ENCODE data around the gene EBI3. TPM values are rescaled to one million over a fixed set of nuclear protein-coding genes. Genes with fewer than 3 reads are reported as not detected.

EBI3 gene
- polyA plus RNA-seq, 1 of the 3 experiments (the other 2 are of a cell fraction): 3.7 TPM

GRCh38 chr19:4260613-4261191, 31.4 kb downstream of the EBI3 start:
- Histone ChIP-seq H3K79me2 (ENCODE audit: insufficient read depth) (no peaks in the 10 kb centered on the region), H3K36me3 (replicated peaks in 1 of 2; ENCODE audit: control insufficient read depth in 1 of 2, insufficient read depth in 2 of 2, low read length in 1 of 2) (peaks cover 15 to 16% of the 10 kb centered on the region in 2 experiments), H3K9me3 (no peaks in the 10 kb centered on the region), H3F3A (replicated peaks; ENCODE audit: insufficient read depth) (no peaks in the 10 kb centered on the region), H3K4me3 (ENCODE audit: low read depth in 2 of 2, low read length in 1 of 2) (no peak overlapping the region), H4K20me1 (ENCODE audit: insufficient read depth) (no peaks in the 10 kb centered on the region), H3K4me1 (ENCODE audit: control insufficient read depth in 1 of 2, insufficient read depth in 2 of 2, low read depth in 1 of 2, low read length in 1 of 2) (no peaks in the 10 kb centered on the region), H3K9ac (no peak overlapping the region), H3K4me2 (no peak overlapping the region), H3K27me3 (ENCODE audit: insufficient read depth) (no peaks in the 10 kb centered on the region), H3K27ac (ENCODE audit: low read depth in 2 of 2, low read length in 1 of 2) (no peak overlapping the region), H2AFZ (ENCODE audit: low read depth) (no peak overlapping the region), H3K9me2 (no peaks in the 10 kb centered on the region)
- DNase-seq: no peak
- 94% methylated on average over 11 of the region's 11 CpGs for WGBS (ENCODE audit: low lambda C conversion rate)
- ChIA-PET CTCF (interaction anchor here (2.2 kb wide), 1 partner anchor 92 kb away, joined by 9 read pairs; no protein-coding TSS in a partner anchor), POLR2A (interaction anchor here (0.6 kb wide), 1 partner anchor 1435 kb away, joined by 4 read pairs; no protein-coding TSS in a partner anchor)
- TF ChIP-seq POLR2AphosphoS5 (IDR thresholded peaks at IDR 0.05; ENCODE audit: low read depth, low read length): no peak
- TF ChIP-seq FOXM1 (IDR thresholded peaks at IDR 0.05; ENCODE audit: low read depth): no peak
- TF ChIP-seq EP300 (IDR thresholded peaks at IDR 0.05; ENCODE audit: borderline replicate concordance in 1 of 2, low read depth in 1 of 2, low read length in 1 of 2): no peak
- TF ChIP-seq CTCF (IDR thresholded peaks at IDR 0.05): no peak
- no peak for TF ChIP-seq RAD21 (IDR thresholded peaks at IDR 0.05; ENCODE audit: low read length)
- TF ChIP-seq RXRA (IDR thresholded peaks at IDR 0.05; ENCODE audit: borderline replicate concordance, low read depth): no peak
- TF ChIP-seq TAF1 (IDR thresholded peaks at IDR 0.05; ENCODE audit: borderline replicate concordance, low read depth, low read length): no peak
- TF ChIP-seq, protein P1, sequence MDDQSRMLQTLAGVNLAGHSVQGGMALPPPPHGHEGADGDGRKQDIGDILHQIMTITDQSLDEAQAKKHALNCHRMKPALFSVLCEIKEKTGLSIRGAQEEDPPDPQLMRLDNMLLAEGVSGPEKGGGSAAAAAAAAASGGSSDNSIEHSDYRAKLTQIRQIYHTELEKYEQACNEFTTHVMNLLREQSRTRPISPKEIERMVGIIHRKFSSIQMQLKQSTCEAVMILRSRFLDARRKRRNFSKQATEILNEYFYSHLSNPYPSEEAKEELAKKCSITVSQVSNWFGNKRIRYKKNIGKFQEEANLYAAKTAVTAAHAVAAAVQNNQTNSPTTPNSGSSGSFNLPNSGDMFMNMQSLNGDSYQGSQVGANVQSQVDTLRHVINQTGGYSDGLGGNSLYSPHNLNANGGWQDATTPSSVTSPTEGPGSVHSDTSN (IDR thresholded peaks at IDR 0.05): no peak
- no peak for TF ChIP-seq FOSL2 (IDR thresholded peaks at IDR 0.05; ENCODE audit: borderline replicate concordance, low read depth)
- TF ChIP-seq USF1 (IDR thresholded peaks at IDR 0.05; ENCODE audit: borderline replicate concordance, low read depth): no peak
- TF ChIP-seq MEF2A (IDR thresholded peaks at IDR 0.05; ENCODE audit: borderline replicate concordance, low read depth): no peak

GRCh38 chr19:4264812-4265211, 35.5 kb downstream of the EBI3 start:
- ChIA-PET POLR2A (interaction anchor here (0.7 kb wide), 1 partner anchor 138 kb away, joined by 4 read pairs; the partner anchor contains the start of gene CHAF1A), CTCF (interaction anchor here (0.7 kb wide), 1 partner anchor 88 kb away, joined by 3 read pairs; no protein-coding TSS in a partner anchor)
- Histone ChIP-seq H3K9ac (no peak overlapping the region), H2AFZ (ENCODE audit: low read depth) (no peak overlapping the region), H3K27me3 (ENCODE audit: insufficient read depth) (no peaks in the 10 kb centered on the region), H3K4me2 (no peak overlapping the region), H3K36me3 (replicated peaks in 1 of 2; ENCODE audit: control insufficient read depth in 1 of 2, insufficient read depth in 2 of 2, low read length in 1 of 2) (peaks cover under 1 to 5% of the 10 kb centered on the region in 2 experiments), H3K9me2 (no peaks in the 10 kb centered on the region), H3K27ac (ENCODE audit: low read depth in 2 of 2, low read length in 1 of 2) (no peak overlapping the region), H3K9me3 (no peaks in the 10 kb centered on the region), H3K4me3 (ENCODE audit: low read depth in 2 of 2, low read length in 1 of 2) (no peak overlapping the region), H3K4me1 (ENCODE audit: control insufficient read depth in 1 of 2, insufficient read depth in 2 of 2, low read depth in 1 of 2, low read length in 1 of 2) (no peaks in the 10 kb centered on the region), H4K20me1 (ENCODE audit: insufficient read depth) (0 out of 2 replicates have a peak, but pooled peaks cover 4% of the 10 kb centered on the region), H3K79me2 (ENCODE audit: insufficient read depth) (no peaks in the 10 kb centered on the region), H3F3A (replicated peaks; ENCODE audit: insufficient read depth) (peaks cover 4% of the 10 kb centered on the region)
- 84% methylated on average over 2 of the region's 4 CpGs for WGBS (ENCODE audit: low lambda C conversion rate)
- no peak for DNase-seq
- TF ChIP-seq TCF12 (IDR thresholded peaks at IDR 0.05) (no peak), RXRA (IDR thresholded peaks at IDR 0.05; ENCODE audit: borderline replicate concordance, low read depth) (no peak), NFIC (IDR thresholded peaks at IDR 0.05; ENCODE audit: borderline replicate concordance) (no peak), JUND (IDR thresholded peaks at IDR 0.05) (no peak), YY1 (IDR thresholded peaks at IDR 0.05; ENCODE audit: low read depth) (no peak), USF1 (IDR thresholded peaks at IDR 0.05; ENCODE audit: borderline replicate concordance, low read depth) (no peak), ELF1 (IDR thresholded peaks at IDR 0.05) (no peak), CHD2 (IDR thresholded peaks at IDR 0.05; ENCODE audit: low read length, partially characterized antibody) (no peak), MXI1 (IDR thresholded peaks at IDR 0.05; ENCODE audit: low read depth, low read length) (no peak), SMC3 (IDR thresholded peaks at IDR 0.05; ENCODE audit: low read depth, low read length) (no peak), TEAD4 (IDR thresholded peaks at IDR 0.05; ENCODE audit: borderline replicate concordance, insufficient read depth) (no peak)
- TF ChIP-seq, protein P2, sequence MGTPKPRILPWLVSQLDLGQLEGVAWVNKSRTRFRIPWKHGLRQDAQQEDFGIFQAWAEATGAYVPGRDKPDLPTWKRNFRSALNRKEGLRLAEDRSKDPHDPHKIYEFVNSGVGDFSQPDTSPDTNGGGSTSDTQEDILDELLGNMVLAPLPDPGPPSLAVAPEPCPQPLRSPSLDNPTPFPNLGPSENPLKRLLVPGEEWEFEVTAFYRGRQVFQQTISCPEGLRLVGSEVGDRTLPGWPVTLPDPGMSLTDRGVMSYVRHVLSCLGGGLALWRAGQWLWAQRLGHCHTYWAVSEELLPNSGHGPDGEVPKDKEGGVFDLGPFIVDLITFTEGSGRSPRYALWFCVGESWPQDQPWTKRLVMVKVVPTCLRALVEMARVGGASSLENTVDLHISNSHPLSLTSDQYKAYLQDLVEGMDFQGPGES (IDR thresholded peaks at IDR 0.05; ENCODE audit: low read depth, low read length): no peak
- TF ChIP-seq, protein P1 (IDR thresholded peaks at IDR 0.05): no peak

All from SK-N-SH (cell line).